ENCODE results near the gene CPVL. TPM values are rescaled to one million over a fixed set of nuclear protein-coding genes. Genes with fewer than 3 reads are reported as not detected.

Gene CPVL
- total and polyA plus RNA-seq, 2 donors (not counting 1 experiment from before 2014, with no cell fraction given), result 2.6 TPM; not detected in 1

DNA sequence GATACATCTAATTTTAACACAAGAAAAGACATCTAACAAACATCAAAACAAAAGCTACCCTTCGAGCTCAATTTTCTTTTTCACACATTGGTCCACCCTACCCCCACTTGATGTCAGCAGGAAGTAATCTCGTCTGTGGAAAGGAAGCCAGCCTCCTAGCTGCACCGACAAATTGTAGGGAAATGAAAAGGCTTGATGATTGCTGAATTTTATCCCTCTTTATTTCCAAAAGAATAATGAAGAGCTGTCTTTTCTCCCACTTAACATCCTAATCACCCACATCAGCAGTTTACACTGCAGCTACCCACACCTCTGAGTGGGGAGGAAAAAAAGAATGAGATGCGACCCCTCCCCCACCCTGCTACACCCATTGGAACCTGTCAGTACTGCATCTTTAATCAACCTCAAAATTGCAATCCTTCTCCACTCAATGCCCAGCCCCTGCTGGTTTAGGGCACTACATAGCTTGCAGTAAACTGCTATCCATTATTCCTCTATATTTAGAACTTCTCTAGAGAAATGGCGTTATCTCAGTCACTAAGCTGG lies 10.6 kb upstream of the CPVL start:
- 50% methylated on average over 2 of the region's 5 CpGs for WGBS (ENCODE audit: insufficient coverage)
- H3K79me2 ChIP-seq (ENCODE audit: control insufficient read depth, insufficient read depth, low read length), result no peaks in the 10 kb centered on the region
- no peak overlapping the region for H3K4me3 ChIP-seq (ENCODE audit: control extremely low read depth in 1 of 5, extremely low read depth in 1 of 5, insufficient read depth in 1 of 5, low read depth in 2 of 5, low read length in 4 of 5)
- ChIA-PET POLR2A (no interaction called here), CTCF (no interaction called here)
- Mint-ChIP-seq H3K27me3 (peaks cover 49% of the 10 kb centered on the region), H3K4me1 (no peaks in the 10 kb centered on the region), H3K9me3 (ENCODE audit: insufficient read depth) (no peaks in the 10 kb centered on the region), H3K27ac (no peak overlapping the region), H3K4me3 (no peak overlapping the region)
- no peak overlapping the region for H3K9ac ChIP-seq (ENCODE audit: low read length)
- no peaks in the 10 kb centered on the region for H3K4me1 ChIP-seq (ENCODE audit: control insufficient read depth in 2 of 2, insufficient read depth in 2 of 2, low read length in 2 of 2)
- H4K20me1 ChIP-seq (ENCODE audit: control insufficient read depth, insufficient read depth, low read length, poor library complexity, severe bottlenecking), result no peaks in the 10 kb centered on the region
- intact Hi-C loops (cut with micrococcal nuclease), result no loop called here
- ATAC-seq (ENCODE audit: low read depth) (no peak), DNase-seq (no peak)
- H3K4me2 ChIP-seq (replicated peaks; ENCODE audit: low read depth, low read length, poor library complexity, severe bottlenecking), result no peak overlapping the region
- peaks cover 0 to 10% (median 8%) of the 10 kb centered on the region in 4 experiments for H3K27me3 ChIP-seq (replicated peaks in 1 of 4; ENCODE audit: control extremely low read depth in 1 of 4, control insufficient read depth in 3 of 4, insufficient read depth in 4 of 4, low read length in 3 of 4)
- no peaks in the 10 kb centered on the region for H3K36me3 ChIP-seq (replicated peaks in 1 of 2; ENCODE audit: control extremely low read depth in 1 of 2, control insufficient read depth in 1 of 2, extremely low read depth in 1 of 2, insufficient read depth in 2 of 2, low read length in 1 of 2)
- no peaks in the 10 kb centered on the region for H3K9me3 ChIP-seq (ENCODE audit: control extremely low read depth in 1 of 3, control insufficient read depth in 2 of 3, insufficient read depth in 1 of 3, low read length in 2 of 3)
- H3K27ac ChIP-seq (ENCODE audit: low read length in 2 of 2), result no peak overlapping the region
- TF ChIP-seq, protein P1, sequence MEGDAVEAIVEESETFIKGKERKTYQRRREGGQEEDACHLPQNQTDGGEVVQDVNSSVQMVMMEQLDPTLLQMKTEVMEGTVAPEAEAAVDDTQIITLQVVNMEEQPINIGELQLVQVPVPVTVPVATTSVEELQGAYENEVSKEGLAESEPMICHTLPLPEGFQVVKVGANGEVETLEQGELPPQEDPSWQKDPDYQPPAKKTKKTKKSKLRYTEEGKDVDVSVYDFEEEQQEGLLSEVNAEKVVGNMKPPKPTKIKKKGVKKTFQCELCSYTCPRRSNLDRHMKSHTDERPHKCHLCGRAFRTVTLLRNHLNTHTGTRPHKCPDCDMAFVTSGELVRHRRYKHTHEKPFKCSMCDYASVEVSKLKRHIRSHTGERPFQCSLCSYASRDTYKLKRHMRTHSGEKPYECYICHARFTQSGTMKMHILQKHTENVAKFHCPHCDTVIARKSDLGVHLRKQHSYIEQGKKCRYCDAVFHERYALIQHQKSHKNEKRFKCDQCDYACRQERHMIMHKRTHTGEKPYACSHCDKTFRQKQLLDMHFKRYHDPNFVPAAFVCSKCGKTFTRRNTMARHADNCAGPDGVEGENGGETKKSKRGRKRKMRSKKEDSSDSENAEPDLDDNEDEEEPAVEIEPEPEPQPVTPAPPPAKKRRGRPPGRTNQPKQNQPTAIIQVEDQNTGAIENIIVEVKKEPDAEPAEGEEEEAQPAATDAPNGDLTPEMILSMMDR (IDR thresholded peaks at IDR 0.05), result no peak
- no peak for TF ChIP-seq EZH2 (IDR thresholded peaks at IDR 0.05; ENCODE audit: borderline replicate concordance, insufficient read depth, low read depth, low read length, poor library complexity, severe bottlenecking)
- H2AFZ ChIP-seq (ENCODE audit: insufficient read depth, low read depth, low read length, poor library complexity, severe bottlenecking), result no peak overlapping the region

DNA sequence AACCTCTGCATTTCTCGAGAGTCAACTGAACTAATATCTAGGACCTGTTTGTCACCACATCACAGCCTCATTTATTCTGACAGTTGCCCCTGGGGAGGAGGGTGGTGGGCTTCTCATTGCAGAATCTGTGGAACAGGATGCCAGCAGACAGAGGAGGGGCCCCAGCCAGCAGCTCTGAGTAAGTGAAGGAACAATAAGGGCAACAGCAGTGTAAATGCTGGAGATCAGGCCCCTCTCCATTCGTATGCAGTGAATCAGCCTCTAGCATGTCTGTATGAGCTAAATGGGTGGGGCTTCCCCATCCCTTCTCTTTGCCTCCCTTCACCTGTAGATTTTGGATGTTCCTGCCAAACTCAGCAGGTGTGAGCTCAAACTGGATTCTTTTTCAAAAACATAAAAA lies 7.7 kb upstream of the CPVL start:
- H3K27me3 Mint-ChIP-seq, result peaks cover 39% of the 10 kb centered on the region
- Histone ChIP-seq H3K36me3 (replicated peaks in 1 of 2; ENCODE audit: control extremely low read depth in 1 of 2, control insufficient read depth in 1 of 2, extremely low read depth in 1 of 2, insufficient read depth in 2 of 2, low read length in 1 of 2) (no peaks in the 10 kb centered on the region), H3K4me2 (replicated peaks; ENCODE audit: low read depth, low read length, poor library complexity, severe bottlenecking) (no peak overlapping the region), H4K20me1 (ENCODE audit: control insufficient read depth, insufficient read depth, low read length, poor library complexity, severe bottlenecking) (no peaks in the 10 kb centered on the region), H3K79me2 (ENCODE audit: control insufficient read depth, insufficient read depth, low read length) (no peaks in the 10 kb centered on the region), H3K9ac (ENCODE audit: low read length) (no peak overlapping the region), H3K27ac (ENCODE audit: low read length in 2 of 2) (no peak overlapping the region), H2AFZ (ENCODE audit: insufficient read depth, low read depth, low read length, poor library complexity, severe bottlenecking) (no peak overlapping the region), H3K9me3 (ENCODE audit: control extremely low read depth in 1 of 3, control insufficient read depth in 2 of 3, insufficient read depth in 1 of 3, low read length in 2 of 3) (no peaks in the 10 kb centered on the region), H3K4me3 (ENCODE audit: control extremely low read depth in 1 of 5, extremely low read depth in 1 of 5, insufficient read depth in 1 of 5, low read depth in 2 of 5, low read length in 4 of 5) (no peak overlapping the region), H3K27me3 (replicated peaks in 1 of 4; ENCODE audit: control extremely low read depth in 1 of 4, control insufficient read depth in 3 of 4, insufficient read depth in 4 of 4, low read length in 3 of 4) (peaks cover 0 to 2% (median 0%) of the 10 kb centered on the region in 4 experiments), H3K4me1 (ENCODE audit: control insufficient read depth in 2 of 2, insufficient read depth in 2 of 2, low read length in 2 of 2) (no peaks in the 10 kb centered on the region)
- intact Hi-C loops (cut with micrococcal nuclease), result no loop called here
- H3K4me1 Mint-ChIP-seq, result no peaks in the 10 kb centered on the region
- TF ChIP-seq, protein P1 (IDR thresholded peaks at IDR 0.05), result no peak
- no peak for TF ChIP-seq EZH2 (IDR thresholded peaks at IDR 0.05; ENCODE audit: borderline replicate concordance, insufficient read depth, low read depth, low read length, poor library complexity, severe bottlenecking)
- DNase-seq, result no peak
- H3K4me3 Mint-ChIP-seq, result no peak overlapping the region
- no peak for ATAC-seq (ENCODE audit: low read depth)
- no peaks in the 10 kb centered on the region for H3K9me3 Mint-ChIP-seq (ENCODE audit: insufficient read depth)
- no CpG with 5 or more reads among the region's 2 CpGs for WGBS (ENCODE audit: insufficient coverage)
- ChIA-PET POLR2A (no interaction called here), CTCF (no interaction called here)
- H3K27ac Mint-ChIP-seq, result no peak overlapping the region

Data from B cell (primary cell).